H9 (cell line): Measurements from ENCODE around the gene MRPL21. TPM values are rescaled to one million over a fixed set of nuclear protein-coding genes. Genes with fewer than 3 reads are reported as not detected.

Source experiments
- DNase-seq: peaks from one replicate; pipeline ENCODE4 v3.0.0-alpha.2; 2017
- H2AFZ ChIP-seq: one replicate; pipeline ENCODE4 v1.6.1; 2013; ENCODE audit warnings: mild to moderate bottlenecking, low read length, control low read depth, moderate library complexity
- H2AK5ac ChIP-seq: 2 replicates; pipeline ENCODE4 v1.6.1; 2013; ENCODE audit warnings: low read length, control low read depth, mixed read lengths; ENCODE audit not compliant: insufficient read length
- H2BK120ac ChIP-seq: one replicate; pipeline ENCODE4 v1.6.1; 2013; ENCODE audit warnings: low read depth, mild to moderate bottlenecking, low read length, control low read depth, inconsistent platforms; ENCODE audit not compliant: poor library complexity, severe bottlenecking
- H2BK12ac ChIP-seq: 2 replicates; pipeline ENCODE4 v1.6.1; 2013; ENCODE audit warnings: low read length, control low read depth, mixed read lengths, low read depth; ENCODE audit not compliant: insufficient read length
- H2BK15ac ChIP-seq: 2 replicates; pipeline ENCODE4 v1.6.1; 2013; ENCODE audit warnings: low read depth, low read length, control low read depth
- H2BK20ac ChIP-seq: one replicate; pipeline ENCODE4 v1.6.1; 2013; ENCODE audit warnings: low read depth, mild to moderate bottlenecking, low read length, control low read depth, inconsistent platforms; ENCODE audit not compliant: poor library complexity, severe bottlenecking
- H2BK5ac ChIP-seq: 2 replicates; pipeline ENCODE4 v1.6.1; 2013; ENCODE audit warnings: low read length, control low read depth, mixed read lengths; ENCODE audit not compliant: insufficient read length
- H3K14ac ChIP-seq: 2 replicates; pipeline ENCODE4 v1.6.1; 2013; ENCODE audit warnings: low read length, control low read depth; ENCODE audit not compliant: insufficient read depth
- H3K18ac ChIP-seq: 2 replicates; pipeline ENCODE4 v1.6.1; 2013; ENCODE audit warnings: low read depth, mild to moderate bottlenecking, mixed read lengths, low read length, control low read depth; ENCODE audit not compliant: insufficient read length
- H3K23ac ChIP-seq: 2 replicates; pipeline ENCODE4 v1.6.1; 2013; ENCODE audit warnings: low read length, control low read depth, mixed read lengths, low read depth; ENCODE audit not compliant: insufficient read length
- H3K23me2 ChIP-seq: 2 replicates; pipeline ENCODE4 v1.6.1; 2013; ENCODE audit warnings: low read depth, mild to moderate bottlenecking, mixed read lengths, low read length, control low read depth; ENCODE audit not compliant: insufficient read length, poor library complexity, severe bottlenecking
- H3K27ac ChIP-seq: 2 replicates; pipeline ENCODE4 v1.5.1; 2013; ENCODE audit warnings: low read length, control low read depth, mixed read lengths, low read depth; ENCODE audit not compliant: insufficient read length
- H3K27me3 ChIP-seq: 2 replicates; pipeline ENCODE4 v1.6.1; 2013; ENCODE audit warnings: low read length, control low read depth, inconsistent platforms; ENCODE audit not compliant: insufficient read depth
- H3K4ac ChIP-seq: 2 replicates; pipeline ENCODE4 v1.6.1; 2013; ENCODE audit warnings: low read depth, mild to moderate bottlenecking, control low read depth, inconsistent platforms, low read length, moderate library complexity
- H3K4me1 ChIP-seq: 2 replicates; pipeline ENCODE4 v1.6.1; 2013; ENCODE audit warnings: low read length, control low read depth, inconsistent platforms; ENCODE audit not compliant: insufficient read depth
- H3K4me2 ChIP-seq: 2 replicates; pipeline ENCODE4 v1.6.1; 2013; ENCODE audit warnings: low read length, control low read depth, mixed read lengths; ENCODE audit not compliant: insufficient read length, insufficient read depth
- H3K56ac ChIP-seq: 2 replicates; pipeline ENCODE4 v1.6.1; 2013; ENCODE audit warnings: low read depth, mild to moderate bottlenecking, mixed read lengths, low read length, control low read depth; ENCODE audit not compliant: insufficient read length
- H3K79me1 ChIP-seq: 2 replicates; pipeline ENCODE4 v1.6.1; 2013; ENCODE audit warnings: low read depth, mild to moderate bottlenecking, moderate library complexity, low read length, control low read depth, inconsistent platforms; ENCODE audit not compliant: insufficient read depth, poor library complexity, severe bottlenecking
- H3K79me2 ChIP-seq: 2 replicates; pipeline ENCODE4 v1.6.1; 2013; ENCODE audit warnings: low read length, control low read depth, inconsistent platforms; ENCODE audit not compliant: insufficient read depth
- H3K9ac ChIP-seq: 2 replicates; pipeline ENCODE4 v1.6.1; 2013; ENCODE audit warnings: low read length, control low read depth, mixed read lengths; ENCODE audit not compliant: insufficient read length; ENCODE audit errors: extremely low read depth
- H3K9me3 ChIP-seq: one replicate; pipeline ENCODE4 v1.6.1; 2013; ENCODE audit warnings: low read depth, low read length, inconsistent platforms; ENCODE audit not compliant: control insufficient read depth
- H3T11ph ChIP-seq: one replicate; pipeline ENCODE4 v1.6.1; 2013; ENCODE audit warnings: mild to moderate bottlenecking, low read length, control low read depth, inconsistent platforms
- H4K20me1 ChIP-seq: one replicate; pipeline ENCODE4 v1.6.1; 2013; ENCODE audit not compliant: control insufficient read depth, insufficient read length, insufficient read depth
- H4K5ac ChIP-seq: 2 replicates; pipeline ENCODE4 v1.6.1; 2013; ENCODE audit warnings: low read depth, mild to moderate bottlenecking, mixed read lengths, low read length, control low read depth; ENCODE audit not compliant: insufficient read length
- H4K8ac ChIP-seq: replicated peaks from 2 replicates; pipeline ENCODE4 v1.6.1; 2013; ENCODE audit warnings: low read length, control low read depth, mixed read lengths, low read depth; ENCODE audit not compliant: insufficient read length
- H4K91ac ChIP-seq: 2 replicates; pipeline ENCODE4 v1.6.1; 2013; ENCODE audit warnings: low read depth, mild to moderate bottlenecking, moderate library complexity, mixed read lengths, low read length, control low read depth; ENCODE audit not compliant: insufficient read length
- H3K27ac Mint-ChIP-seq, 3 experiments: 2 replicates in 2 of 3; 3 replicates in 1 of 3; pipeline ENCODE4 v1.8.0; 2020 to 2021; ENCODE audit warnings: mixed read lengths in 3 of 3, mild to moderate bottlenecking in 1 of 3, moderate library complexity in 1 of 3
- H3K27me3 Mint-ChIP-seq: 2 replicates; pipeline ENCODE4 v1.8.0; 2021; ENCODE audit warnings: low read depth, mild to moderate bottlenecking, moderate library complexity, mixed read lengths
- H3K36me3 Mint-ChIP-seq, 3 experiments: 2 replicates in 2 of 3; 3 replicates in 1 of 3; pipeline ENCODE4 v1.8.0; 2020 to 2021; ENCODE audit warnings: low read depth in 3 of 3, mixed read lengths in 3 of 3; ENCODE audit not compliant: insufficient read depth in 1 of 3
- H3K4me1 Mint-ChIP-seq, 2 experiments: 2 replicates each; pipeline ENCODE4 v1.8.0; 2020; ENCODE audit warnings: mixed read lengths in 2 of 2
- H3K4me3 Mint-ChIP-seq, 2 experiments: 2 replicates in 1 of 2; 3 replicates in 1 of 2; pipeline ENCODE4 v1.8.0; 2020 to 2021; ENCODE audit warnings: mild to moderate bottlenecking in 2 of 2, mixed read lengths in 2 of 2, moderate library complexity in 1 of 2
- H3K9me3 Mint-ChIP-seq, 2 experiments: 2 replicates in 1 of 2; 3 replicates in 1 of 2; pipeline ENCODE4 v1.8.0; 2020; ENCODE audit warnings: mild to moderate bottlenecking in 2 of 2, mixed read lengths in 2 of 2, moderate library complexity in 1 of 2
- CTCF ChIP-seq: fragments of 200-600 bp; sonication (generic); conservative IDR thresholded peaks from 3 replicates; pipeline ENCODE4 v1.8.0; 2021; ENCODE audit warnings: antibody characterized with exemption, mild to moderate bottlenecking
- WGBS: extraction: QIAGEN DNeasy Blood & Tissue Kit; methylation state at CpG from one replicate; pipeline ENCODE4 v1.1.7; 2013; ENCODE audit warnings: missing lambda C conversion rate, low lambda C conversion rate, mixed read lengths; ENCODE audit not compliant: insufficient read length; ENCODE audit errors: extremely low coverage; 5-methylcytosine and 5-hydroxymethylcytosine counted together
- total RNA-seq: library from RNA; stranded (reverse); gene quantifications from 2 replicates; pipeline ENCODE4 v1.2.1, GENCODE V29; 2021

MRPL21 gene
- total RNA-seq, 1 experiment from 2014 or later: 91.5 TPM

GRCh38 chr11:68916439-68916838 lies 12.8 kb upstream of the MRPL21 start:
- no peak overlapping the region for H3K23ac ChIP-seq
- no peaks in the 10 kb centered on the region for H4K20me1 ChIP-seq
- H3K27ac ChIP-seq: no peak overlapping the region
- no peaks in the 10 kb centered on the region for H3K27me3 Mint-ChIP-seq
- H3K4me1 Mint-ChIP-seq: no peaks in the 10 kb centered on the region
- no peaks in the 10 kb centered on the region for H3K23me2 ChIP-seq
- no peak for DNase-seq
- H2BK12ac ChIP-seq: no peak overlapping the region
- no peak overlapping the region for H2BK15ac ChIP-seq
- no peak overlapping the region for H3K4ac ChIP-seq
- H2AK5ac ChIP-seq: no peak overlapping the region
- no peak overlapping the region for H3K14ac ChIP-seq
- no peak overlapping the region for H3K18ac ChIP-seq
- H2BK20ac ChIP-seq: no peak overlapping the region
- no peak overlapping the region for H2BK5ac ChIP-seq
- no peak for TF ChIP-seq CTCF
- no peaks in the 10 kb centered on the region for H3K4me1 ChIP-seq
- no peak overlapping the region for H3K56ac ChIP-seq
- no peaks in the 10 kb centered on the region for H3K79me1 ChIP-seq
- no peaks in the 10 kb centered on the region for H3K9me3 ChIP-seq
- no peak overlapping the region for H3K9ac ChIP-seq
- no peak overlapping the region for H3K4me3 Mint-ChIP-seq
- H3K36me3 Mint-ChIP-seq: peaks cover 29 to 77% (median 72%) of the 10 kb centered on the region in 3 experiments; a peak in 6 of 7 replicates
- H2BK120ac ChIP-seq: no peak overlapping the region
- no peaks in the 10 kb centered on the region; the same call in 1 of the 2 replicates for H3K79me2 ChIP-seq
- no peak overlapping the region for H3T11ph ChIP-seq
- H4K8ac ChIP-seq: no peak overlapping the region
- H3K9me3 Mint-ChIP-seq: no peaks in the 10 kb centered on the region
- H2AFZ ChIP-seq: no peak overlapping the region
- no peak overlapping the region for H4K5ac ChIP-seq
- no peak overlapping the region for H4K91ac ChIP-seq
- no peak overlapping the region for H3K4me2 ChIP-seq
- no CpG with 5 or more reads among the region's 13 CpGs for WGBS
- H3K27ac Mint-ChIP-seq: peak overlapping the region in 1 of 3 experiments; percentile 69; a peak in 1 of 7 replicates
- H3K27me3 ChIP-seq: no peaks in the 10 kb centered on the region
